Liver (tissue), 9 donors: ENCODE data around the gene MCF2L. TPM values are rescaled to one million over a fixed set of nuclear protein-coding genes. Genes with fewer than 3 reads are reported as not detected.

Source experiments
- DNase-seq: peaks from one replicate; pipeline ENCODE4 v3.0.0-alpha.2; 2017; ENCODE audit warnings: low spot score
- H3K27ac ChIP-seq, 2 donors: one replicate each; pipeline ENCODE4 v1.7.0; 2013; ENCODE audit warnings: inconsistent platforms in 2 of 2, low read length in 2 of 2, control low read depth in 1 of 2, low read depth in 1 of 2, mild to moderate bottlenecking in 1 of 2
- H3K27me3 ChIP-seq, 4 donors: one replicate each; pipeline versions ENCODE4 v1.6.1 to v1.7.0; 2013; ENCODE audit warnings: low read length in 3 of 4, inconsistent platforms in 1 of 4, mild to moderate bottlenecking in 1 of 4, moderate library complexity in 1 of 4; ENCODE audit not compliant: control insufficient read depth in 4 of 4, insufficient read depth in 4 of 4
- H3K36me3 ChIP-seq, 4 donors: one replicate each; pipeline versions ENCODE4 v1.6.1 to v1.7.0; 2013; ENCODE audit warnings: low read length in 3 of 4, mild to moderate bottlenecking in 3 of 4, low read depth in 1 of 4, moderate library complexity in 1 of 4; ENCODE audit not compliant: control insufficient read depth in 4 of 4, insufficient read depth in 3 of 4
- H3K4me1 ChIP-seq, 4 donors: one replicate each; pipeline versions ENCODE4 v1.6.1 to v1.7.0; 2013; ENCODE audit warnings: low read length in 3 of 4, mild to moderate bottlenecking in 3 of 4, moderate library complexity in 1 of 4; ENCODE audit not compliant: control insufficient read depth in 4 of 4, insufficient read depth in 4 of 4
- H3K4me3 ChIP-seq, 3 donors: one replicate each; pipeline versions ENCODE4 v1.6.1 to v1.7.0; 2013; ENCODE audit warnings: low read length in 3 of 3, control low read depth in 1 of 3, low read depth in 1 of 3, mild to moderate bottlenecking in 1 of 3
- H3K9ac ChIP-seq, 2 donors: one replicate each; pipeline ENCODE4 v1.7.0; 2013; ENCODE audit warnings: low read length in 2 of 2, mild to moderate bottlenecking in 2 of 2, moderate library complexity in 2 of 2, control low read depth in 1 of 2, low read depth in 1 of 2
- H3K9me3 ChIP-seq, 4 donors: one replicate each; pipeline versions ENCODE4 v1.6.1 to v1.7.0; 2013; ENCODE audit warnings: low read length in 3 of 4; ENCODE audit not compliant: control insufficient read depth in 4 of 4
- EGR1 ChIP-seq, 2 donors: IDR thresholded peaks; 2 replicates each; pipeline ENCODE4 v1.6.1; 2016 to 2018; ENCODE audit warnings: antibody characterized with exemption in 2 of 2, low read depth in 2 of 2
- FOXA1 ChIP-seq: IDR thresholded peaks from 2 replicates; pipeline ENCODE4 v1.6.1; 2016; ENCODE audit warnings: antibody characterized with exemption
- FOXA2 ChIP-seq: IDR thresholded peaks from 2 replicates; pipeline ENCODE4 v1.6.1; 2016; ENCODE audit warnings: antibody characterized with exemption
- GABPA ChIP-seq, 2 donors: IDR thresholded peaks in 1 of 2; conservative IDR thresholded peaks in 1 of 2; 2 replicates each; pipeline ENCODE4 v1.6.1; 2016; ENCODE audit warnings: antibody characterized with exemption in 2 of 2, mild to moderate bottlenecking in 1 of 2, moderate library complexity in 1 of 2
- HNF4A ChIP-seq, 2 donors: conservative IDR thresholded peaks; 2 replicates each; pipeline ENCODE4 v1.6.1; 2016; ENCODE audit warnings: antibody characterized with exemption in 2 of 2, mild to moderate bottlenecking in 2 of 2
- HNF4G ChIP-seq: IDR thresholded peaks from 2 replicates; pipeline ENCODE4 v1.6.1; 2016; ENCODE audit warnings: antibody characterized with exemption
- JUND ChIP-seq, 2 donors: IDR thresholded peaks; 2 replicates each; pipeline ENCODE4 v1.6.1; 2016; ENCODE audit warnings: antibody characterized with exemption in 2 of 2
- NR2F2 ChIP-seq: IDR thresholded peaks from 2 replicates; pipeline ENCODE4 v1.6.1; 2016; ENCODE audit warnings: antibody characterized with exemption
- RAD21 ChIP-seq, 2 donors: IDR thresholded peaks; 2 replicates each; pipeline ENCODE4 v1.6.1; 2016; ENCODE audit warnings: antibody characterized with exemption in 2 of 2, mild to moderate bottlenecking in 2 of 2
- RXRA ChIP-seq, 2 donors: IDR thresholded peaks; 2 replicates each; pipeline ENCODE4 v1.6.1; 2017 to 2018; ENCODE audit warnings: antibody characterized with exemption in 2 of 2, mild to moderate bottlenecking in 1 of 2
- SP1 ChIP-seq: IDR thresholded peaks from 2 replicates; pipeline ENCODE4 v1.6.1; 2018; ENCODE audit warnings: antibody characterized with exemption, mild to moderate bottlenecking
- TAF1 ChIP-seq: conservative IDR thresholded peaks from 2 replicates; pipeline ENCODE4 v1.6.1; 2016; ENCODE audit warnings: antibody characterized with exemption, mild to moderate bottlenecking
- YY1 ChIP-seq: IDR thresholded peaks from 2 replicates; pipeline ENCODE4 v1.6.1; 2016; ENCODE audit warnings: antibody characterized with exemption, mild to moderate bottlenecking
- WGBS: extraction: QIAGEN DNeasy Blood & Tissue Kit; methylation state at CpG from one replicate; pipeline ENCODE4 v1.1.7; 2013; 5-methylcytosine and 5-hydroxymethylcytosine counted together
- polyA plus RNA-seq, 2 donors: library from polyadenylated mRNA; stranded (reverse) in 1 of 2; unstranded in 1 of 2; fragments of 200-250 nt in 1 of 2; fragments of >200 nt in 1 of 2; fragmentation: Nextera tagmentation in 1 of 2; extraction: Ambion mirVana in 1 of 2; gene quantifications; one replicate each; pipeline versions ENCODE4 v1.2.1 to v1.2.3, GENCODE V29; 2013 to 2015
- total RNA-seq, 2 donors: library from RNA; depleted of rRNA; stranded (reverse); fragments of >200 nt; gene quantifications; one replicate each; pipeline ENCODE4 v1.2.3, GENCODE V29; 2014
- TF ChIP-seq, protein P1 (sequence below): IDR thresholded peaks from 2 replicates; pipeline ENCODE4 v1.6.1; 2016; ENCODE audit warnings: antibody characterized with exemption
- TF ChIP-seq, protein P2 (sequence below): IDR thresholded peaks from 2 replicates; pipeline ENCODE4 v1.6.1; 2016; ENCODE audit warnings: antibody characterized with exemption
- TF ChIP-seq, protein P3 (sequence below): IDR thresholded peaks from 2 replicates; pipeline ENCODE4 v1.6.1; 2016; ENCODE audit warnings: antibody characterized with exemption, mild to moderate bottlenecking
- TF ChIP-seq, protein P4 (sequence below): fragments of 150-350 bp; IDR thresholded peaks from 2 replicates; pipeline ENCODE4 v1.5.1; 2017; ENCODE audit warnings: improper control_type of control experiment, low read depth, low read length; ENCODE audit not compliant: missing input control
- TF ChIP-seq, protein P5 (sequence below): IDR thresholded peaks from 2 replicates; pipeline ENCODE4 v1.6.1; 2016; ENCODE audit warnings: antibody characterized with exemption
- donor health status: healthy.
- donor health status: healthy.
- donor health status: healthy.
- donor health status: healthy.
- donor health status: healthy.

MCF2L gene
- total and polyA plus RNA-seq, 4 donors: 2.9 to 12.8 (median 7.1) TPM

DNA sequence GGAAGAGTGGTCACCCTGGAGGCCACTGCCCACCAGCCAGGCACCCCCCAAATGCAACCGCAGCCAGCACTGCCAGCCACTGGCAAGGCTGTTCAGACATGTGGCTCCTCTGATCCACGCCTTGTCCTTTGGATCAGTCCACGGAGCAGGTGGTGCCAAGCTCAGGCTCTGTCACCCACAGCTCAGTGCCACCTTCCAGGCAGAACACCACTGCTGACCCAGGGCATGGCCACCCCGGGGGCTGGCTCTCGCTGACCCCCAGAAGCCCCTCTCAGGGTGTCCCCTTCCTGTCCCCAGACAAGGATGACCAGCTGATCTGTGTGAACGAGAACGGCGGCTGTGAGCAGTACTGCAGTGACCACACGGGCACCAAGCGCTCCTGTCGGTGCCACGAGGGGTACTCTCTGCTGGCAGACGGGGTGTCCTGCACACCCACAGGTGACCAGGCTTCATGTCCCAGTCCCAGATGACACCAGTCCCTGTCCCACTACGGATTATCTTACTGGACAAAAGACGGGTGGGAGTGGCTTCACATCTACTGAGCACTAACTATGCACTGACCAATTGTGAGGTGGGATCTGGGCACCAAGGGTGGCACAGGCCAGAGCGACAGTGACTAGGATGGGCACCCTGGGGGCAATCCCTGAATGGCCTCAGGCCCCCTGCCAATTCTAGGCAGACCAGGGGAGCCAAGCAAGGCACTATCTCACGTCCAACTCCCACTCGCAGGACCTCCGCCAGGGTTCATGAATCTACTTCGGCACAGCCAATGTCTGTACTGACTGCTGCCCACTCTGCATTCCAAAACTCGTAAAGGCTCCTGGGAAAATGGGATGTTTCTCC lies 146.6 kb downstream of the MCF2L start:
- 90% methylated on average over 21 of the region's 21 CpGs for WGBS
- H3K27ac ChIP-seq: no peak overlapping the region

More for the DNA sequence above, 146.6 kb downstream of the MCF2L start:
- peaks cover 0 to 6% (median 5%) of the 10 kb centered on the region in 4 donors for H3K36me3 ChIP-seq
- H3K9me3 ChIP-seq: no peaks in the 10 kb centered on the region
- no peaks in the 10 kb centered on the region for H3K27me3 ChIP-seq
- H3K9ac ChIP-seq: no peak overlapping the region
- DNase-seq: no peak
- peaks cover 2 to 10% (median 3%) of the 10 kb centered on the region in 4 donors for H3K4me1 ChIP-seq
- H3K4me3 ChIP-seq: no peak overlapping the region
- TF ChIP-seq JUND (IDR thresholded peaks at IDR 0.05) (no peak), FOXA1 (no peak), SP1 (no peak), FOXA2 (no peak), YY1 (no peak), TAF1 (no peak), HNF4A (conservative IDR thresholded peaks at IDR 0.05) (no peak), EGR1 (IDR thresholded peaks at IDR 0.05; ENCODE audit: low read depth in 2 of 2) (no peak), RXRA (IDR thresholded peaks at IDR 0.05) (no peak), NR2F2 (no peak), RAD21 (IDR thresholded peaks at IDR 0.05) (no peak), HNF4G (no peak), GABPA (IDR thresholded peaks at IDR 0.05 in 1 of 2, conservative IDR thresholded peaks at IDR 0.05 in 1 of 2) (no peak)
- TF ChIP-seq, protein P1, sequence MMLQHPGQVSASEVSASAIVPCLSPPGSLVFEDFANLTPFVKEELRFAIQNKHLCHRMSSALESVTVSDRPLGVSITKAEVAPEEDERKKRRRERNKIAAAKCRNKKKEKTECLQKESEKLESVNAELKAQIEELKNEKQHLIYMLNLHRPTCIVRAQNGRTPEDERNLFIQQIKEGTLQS: no peak
- TF ChIP-seq, protein P2, sequence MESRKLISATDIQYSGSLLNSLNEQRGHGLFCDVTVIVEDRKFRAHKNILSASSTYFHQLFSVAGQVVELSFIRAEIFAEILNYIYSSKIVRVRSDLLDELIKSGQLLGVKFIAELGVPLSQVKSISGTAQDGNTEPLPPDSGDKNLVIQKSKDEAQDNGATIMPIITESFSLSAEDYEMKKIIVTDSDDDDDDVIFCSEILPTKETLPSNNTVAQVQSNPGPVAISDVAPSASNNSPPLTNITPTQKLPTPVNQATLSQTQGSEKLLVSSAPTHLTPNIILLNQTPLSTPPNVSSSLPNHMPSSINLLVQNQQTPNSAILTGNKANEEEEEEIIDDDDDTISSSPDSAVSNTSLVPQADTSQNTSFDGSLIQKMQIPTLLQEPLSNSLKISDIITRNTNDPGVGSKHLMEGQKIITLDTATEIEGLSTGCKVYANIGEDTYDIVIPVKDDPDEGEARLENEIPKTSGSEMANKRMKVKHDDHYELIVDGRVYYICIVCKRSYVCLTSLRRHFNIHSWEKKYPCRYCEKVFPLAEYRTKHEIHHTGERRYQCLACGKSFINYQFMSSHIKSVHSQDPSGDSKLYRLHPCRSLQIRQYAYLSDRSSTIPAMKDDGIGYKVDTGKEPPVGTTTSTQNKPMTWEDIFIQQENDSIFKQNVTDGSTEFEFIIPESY: no peak
- TF ChIP-seq, protein P3, sequence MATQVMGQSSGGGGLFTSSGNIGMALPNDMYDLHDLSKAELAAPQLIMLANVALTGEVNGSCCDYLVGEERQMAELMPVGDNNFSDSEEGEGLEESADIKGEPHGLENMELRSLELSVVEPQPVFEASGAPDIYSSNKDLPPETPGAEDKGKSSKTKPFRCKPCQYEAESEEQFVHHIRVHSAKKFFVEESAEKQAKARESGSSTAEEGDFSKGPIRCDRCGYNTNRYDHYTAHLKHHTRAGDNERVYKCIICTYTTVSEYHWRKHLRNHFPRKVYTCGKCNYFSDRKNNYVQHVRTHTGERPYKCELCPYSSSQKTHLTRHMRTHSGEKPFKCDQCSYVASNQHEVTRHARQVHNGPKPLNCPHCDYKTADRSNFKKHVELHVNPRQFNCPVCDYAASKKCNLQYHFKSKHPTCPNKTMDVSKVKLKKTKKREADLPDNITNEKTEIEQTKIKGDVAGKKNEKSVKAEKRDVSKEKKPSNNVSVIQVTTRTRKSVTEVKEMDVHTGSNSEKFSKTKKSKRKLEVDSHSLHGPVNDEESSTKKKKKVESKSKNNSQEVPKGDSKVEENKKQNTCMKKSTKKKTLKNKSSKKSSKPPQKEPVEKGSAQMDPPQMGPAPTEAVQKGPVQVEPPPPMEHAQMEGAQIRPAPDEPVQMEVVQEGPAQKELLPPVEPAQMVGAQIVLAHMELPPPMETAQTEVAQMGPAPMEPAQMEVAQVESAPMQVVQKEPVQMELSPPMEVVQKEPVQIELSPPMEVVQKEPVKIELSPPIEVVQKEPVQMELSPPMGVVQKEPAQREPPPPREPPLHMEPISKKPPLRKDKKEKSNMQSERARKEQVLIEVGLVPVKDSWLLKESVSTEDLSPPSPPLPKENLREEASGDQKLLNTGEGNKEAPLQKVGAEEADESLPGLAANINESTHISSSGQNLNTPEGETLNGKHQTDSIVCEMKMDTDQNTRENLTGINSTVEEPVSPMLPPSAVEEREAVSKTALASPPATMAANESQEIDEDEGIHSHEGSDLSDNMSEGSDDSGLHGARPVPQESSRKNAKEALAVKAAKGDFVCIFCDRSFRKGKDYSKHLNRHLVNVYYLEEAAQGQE: no peak
- TF ChIP-seq, protein P4, sequence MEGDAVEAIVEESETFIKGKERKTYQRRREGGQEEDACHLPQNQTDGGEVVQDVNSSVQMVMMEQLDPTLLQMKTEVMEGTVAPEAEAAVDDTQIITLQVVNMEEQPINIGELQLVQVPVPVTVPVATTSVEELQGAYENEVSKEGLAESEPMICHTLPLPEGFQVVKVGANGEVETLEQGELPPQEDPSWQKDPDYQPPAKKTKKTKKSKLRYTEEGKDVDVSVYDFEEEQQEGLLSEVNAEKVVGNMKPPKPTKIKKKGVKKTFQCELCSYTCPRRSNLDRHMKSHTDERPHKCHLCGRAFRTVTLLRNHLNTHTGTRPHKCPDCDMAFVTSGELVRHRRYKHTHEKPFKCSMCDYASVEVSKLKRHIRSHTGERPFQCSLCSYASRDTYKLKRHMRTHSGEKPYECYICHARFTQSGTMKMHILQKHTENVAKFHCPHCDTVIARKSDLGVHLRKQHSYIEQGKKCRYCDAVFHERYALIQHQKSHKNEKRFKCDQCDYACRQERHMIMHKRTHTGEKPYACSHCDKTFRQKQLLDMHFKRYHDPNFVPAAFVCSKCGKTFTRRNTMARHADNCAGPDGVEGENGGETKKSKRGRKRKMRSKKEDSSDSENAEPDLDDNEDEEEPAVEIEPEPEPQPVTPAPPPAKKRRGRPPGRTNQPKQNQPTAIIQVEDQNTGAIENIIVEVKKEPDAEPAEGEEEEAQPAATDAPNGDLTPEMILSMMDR: no peak
- TF ChIP-seq, protein P5, sequence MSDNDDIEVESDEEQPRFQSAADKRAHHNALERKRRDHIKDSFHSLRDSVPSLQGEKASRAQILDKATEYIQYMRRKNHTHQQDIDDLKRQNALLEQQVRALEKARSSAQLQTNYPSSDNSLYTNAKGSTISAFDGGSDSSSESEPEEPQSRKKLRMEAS: no peak
